ENCODE results near the gene RPS2. TPM values are rescaled to one million over a fixed set of nuclear protein-coding genes. Genes with fewer than 3 reads are reported as not detected.

Gene RPS2
- total RNA-seq, 1 experiment from 2014 or later: 3,874 TPM

GRCh38 chr16:1929105-1929504 is 35.5 kb downstream of the RPS2 start:
- no peak for TF ChIP-seq CTCF (conservative IDR thresholded peaks at IDR 0.05)
- Histone ChIP-seq H3K4ac (ENCODE audit: low read depth, low read length) (no peak overlapping the region), H4K91ac (ENCODE audit: insufficient read length, low read depth, low read length) (no peak overlapping the region), H4K8ac (replicated peaks; ENCODE audit: insufficient read length, low read depth, low read length) (no peak overlapping the region), H3K23me2 (ENCODE audit: insufficient read length, low read depth, low read length, poor library complexity, severe bottlenecking) (peaks cover 3% of the 10 kb centered on the region), H3K4me1 (ENCODE audit: insufficient read depth, low read length) (no peaks in the 10 kb centered on the region), H2BK20ac (ENCODE audit: low read depth, low read length, poor library complexity, severe bottlenecking) (no peak overlapping the region), H3K9me3 (ENCODE audit: control insufficient read depth, low read depth, low read length) (no peaks in the 10 kb centered on the region), H3K9ac (ENCODE audit: extremely low read depth, insufficient read length, low read length) (no peak overlapping the region), H3K14ac (ENCODE audit: insufficient read depth, low read length) (no peak overlapping the region), H4K20me1 (ENCODE audit: control insufficient read depth, insufficient read depth, insufficient read length) (no peaks in the 10 kb centered on the region), H2AK5ac (ENCODE audit: insufficient read length, low read length) (no peak overlapping the region), H3K79me1 (ENCODE audit: insufficient read depth, low read depth, low read length, poor library complexity, severe bottlenecking) (no peaks in the 10 kb centered on the region), H4K5ac (ENCODE audit: insufficient read length, low read depth, low read length) (no peak overlapping the region), H3K56ac (ENCODE audit: insufficient read length, low read depth, low read length) (no peak overlapping the region), H3K23ac (ENCODE audit: insufficient read length, low read depth, low read length) (no peak overlapping the region), H3K18ac (ENCODE audit: insufficient read length, low read depth, low read length) (no peak overlapping the region), H2BK5ac (ENCODE audit: insufficient read length, low read length) (no peak overlapping the region), H2BK12ac (ENCODE audit: insufficient read length, low read depth, low read length) (no peak overlapping the region), H3K27ac (ENCODE audit: insufficient read length, low read depth, low read length) (no peak overlapping the region), H3K4me2 (ENCODE audit: insufficient read depth, insufficient read length, low read length) (peak overlapping the region; percentile 49), H2AFZ (ENCODE audit: low read length) (no peak overlapping the region), H3K79me2 (ENCODE audit: insufficient read depth, low read length) (no peaks in the 10 kb centered on the region), H3K27me3 (ENCODE audit: insufficient read depth, low read length) (no peaks in the 10 kb centered on the region; the same call in 1 of the 2 replicates), H3T11ph (ENCODE audit: low read length) (no peak overlapping the region), H2BK120ac (ENCODE audit: low read depth, low read length, poor library complexity, severe bottlenecking) (no peak overlapping the region), H2BK15ac (ENCODE audit: low read depth, low read length) (no peak overlapping the region)
- Mint-ChIP-seq H3K4me1 (peaks cover 2 to 21% of the 10 kb centered on the region in 2 experiments), H3K36me3 (ENCODE audit: insufficient read depth in 1 of 3, low read depth in 3 of 3) (no peaks in the 10 kb centered on the region), H3K27me3 (ENCODE audit: low read depth) (peaks cover 39% of the 10 kb centered on the region), H3K4me3 (peak overlapping the region; percentile 56 to 77), H3K27ac (no peak overlapping the region), H3K9me3 (peaks cover 0 to 3% of the 10 kb centered on the region in 2 experiments; a peak in 1 of 5 replicates)
- DNase-seq: no peak
- WGBS (ENCODE audit: extremely low coverage, insufficient read length, low lambda C conversion rate): no CpG with 5 or more reads among the region's 11 CpGs

All from H9 (cell line).